Camera-type eye (tissue), 1 donor: ENCODE measurements around the gene TAF7. TPM values are rescaled to one million over a fixed set of nuclear protein-coding genes. Genes with fewer than 3 reads are reported as not detected.

Experiments used
- total RNA-seq: library from RNA; depleted of rRNA; stranded (reverse); fragments of >200 nt; gene quantifications from one replicate; pipeline ENCODE4 v1.2.3, GENCODE V29; 2014

Gene TAF7, protein sequence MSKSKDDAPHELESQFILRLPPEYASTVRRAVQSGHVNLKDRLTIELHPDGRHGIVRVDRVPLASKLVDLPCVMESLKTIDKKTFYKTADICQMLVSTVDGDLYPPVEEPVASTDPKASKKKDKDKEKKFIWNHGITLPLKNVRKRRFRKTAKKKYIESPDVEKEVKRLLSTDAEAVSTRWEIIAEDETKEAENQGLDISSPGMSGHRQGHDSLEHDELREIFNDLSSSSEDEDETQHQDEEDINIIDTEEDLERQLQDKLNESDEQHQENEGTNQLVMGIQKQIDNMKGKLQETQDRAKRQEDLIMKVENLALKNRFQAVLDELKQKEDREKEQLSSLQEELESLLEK
- 133 TPM for total RNA-seq

DNA sequence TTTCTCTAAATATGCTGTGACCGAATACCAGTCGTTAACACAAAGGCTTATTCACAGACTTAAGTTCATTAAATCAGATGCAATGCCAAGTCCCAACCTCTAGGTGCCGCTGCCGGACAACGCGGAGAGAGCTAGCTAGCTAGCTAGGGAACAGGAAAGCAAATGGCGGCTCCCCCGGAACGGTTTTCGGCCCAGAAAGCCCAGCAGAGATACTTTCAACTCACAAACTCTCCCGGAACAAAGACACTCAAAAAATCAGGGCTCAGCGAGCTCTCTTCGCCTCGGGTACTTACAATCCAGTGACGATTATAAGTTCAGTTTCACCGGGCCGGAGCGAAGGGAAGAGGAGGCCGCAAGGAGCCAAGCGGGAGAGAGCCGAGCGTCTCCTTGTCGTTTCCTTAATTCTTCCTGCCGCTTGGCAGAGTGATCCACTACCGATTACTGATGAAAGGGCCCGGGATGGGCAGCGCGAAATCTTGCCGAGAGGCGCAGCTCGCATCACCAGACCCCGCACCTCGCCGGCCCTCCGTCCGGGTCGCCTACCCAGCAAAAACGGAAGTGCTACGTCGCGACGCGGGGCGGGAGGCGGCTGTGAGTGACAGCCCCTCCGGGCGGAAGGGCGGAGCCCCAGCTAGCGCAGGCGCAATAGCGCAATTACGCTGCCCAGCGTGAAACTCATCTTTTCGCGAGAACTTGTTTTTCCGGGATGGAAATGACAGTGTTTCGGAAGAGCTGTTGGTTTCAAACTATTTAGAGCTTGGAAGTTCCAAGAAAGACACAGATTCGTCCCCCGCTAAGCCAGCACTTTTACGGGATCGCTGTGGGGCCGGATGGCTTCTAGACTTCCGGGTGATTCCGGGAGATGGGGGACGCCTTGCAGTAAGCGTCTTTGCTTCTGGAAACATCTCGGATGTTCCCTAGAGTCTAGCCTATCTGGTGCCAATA, at the start of gene TAF7:
TSS of gene TAF7 (minus strand) at position 560 of the 945 bp plus-strand sequence. CDS start 740 bp downstream, outside the sequence.

DNA sequence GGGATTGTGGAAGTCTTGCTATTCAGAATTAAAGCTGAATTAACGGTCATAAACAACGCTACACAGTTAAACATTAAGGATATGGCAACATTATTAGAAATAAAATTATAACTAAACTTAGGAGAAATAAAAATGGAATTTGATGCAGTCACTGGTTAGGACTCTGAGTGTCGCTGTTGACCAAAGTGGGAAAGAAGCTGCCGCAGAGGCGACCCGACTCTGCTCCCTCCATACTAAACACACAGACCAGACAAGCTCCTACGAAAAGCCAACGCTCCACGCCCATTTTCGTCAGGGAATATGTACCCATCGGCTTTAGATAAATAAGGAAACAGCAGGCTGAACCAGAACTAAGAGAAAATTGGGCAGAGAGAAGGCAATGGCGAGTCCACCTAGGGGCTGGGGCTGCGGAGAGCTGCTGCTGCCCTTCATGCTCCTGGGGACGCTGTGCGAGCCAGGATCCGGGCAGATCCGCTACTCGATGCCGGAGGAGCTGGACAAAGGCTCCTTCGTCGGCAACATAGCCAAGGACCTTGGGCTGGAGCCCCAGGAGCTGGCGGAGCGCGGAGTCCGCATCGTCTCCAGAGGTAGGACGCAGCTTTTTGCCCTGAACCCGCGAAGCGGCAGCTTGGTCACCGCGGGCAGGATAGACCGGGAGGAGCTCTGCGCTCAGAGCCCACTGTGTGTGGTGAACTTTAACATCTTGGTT, 43.5 kb upstream of the TAF7 start, which contains the start of gene PCDHGA5:
TSS of gene PCDHGA5 (plus strand) at position 211 of the 709 bp plus-strand sequence. CDS start at position 380, 169 bp downstream.

DNA sequence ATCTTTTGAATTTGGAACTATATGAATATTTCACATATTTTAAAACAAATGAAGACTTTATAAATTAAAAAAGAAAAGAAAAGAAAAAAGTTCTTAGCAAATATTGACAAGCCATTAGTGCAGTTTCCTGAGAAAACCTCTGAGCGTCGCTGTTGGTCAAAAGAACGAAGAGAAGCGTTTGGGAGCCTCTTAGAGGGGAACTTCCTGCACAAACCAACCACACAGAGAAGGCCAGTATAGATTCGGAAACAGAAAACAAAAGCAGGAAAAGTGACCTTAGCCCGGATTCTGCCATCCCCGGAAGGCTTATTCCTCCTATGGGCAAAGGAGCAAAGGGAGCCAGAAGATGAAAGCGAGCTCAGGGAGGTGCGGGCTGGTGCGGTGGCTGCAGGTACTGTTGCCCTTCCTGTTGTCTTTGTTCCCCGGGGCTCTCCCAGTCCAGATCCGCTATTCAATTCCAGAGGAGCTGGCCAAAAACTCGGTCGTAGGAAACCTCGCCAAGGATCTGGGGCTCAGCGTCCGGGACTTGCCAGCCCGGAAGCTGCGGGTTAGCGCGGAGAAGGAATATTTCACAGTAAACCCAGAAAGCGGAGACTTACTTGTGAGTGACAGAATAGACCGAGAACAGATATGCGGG, 39.3 kb upstream of the TAF7 start, which contains the start of gene PCDHGB2:
TSS of gene PCDHGB2 (plus strand) at position 205 of the 637 bp plus-strand sequence. CDS start at position 347, 142 bp downstream.

DNA sequence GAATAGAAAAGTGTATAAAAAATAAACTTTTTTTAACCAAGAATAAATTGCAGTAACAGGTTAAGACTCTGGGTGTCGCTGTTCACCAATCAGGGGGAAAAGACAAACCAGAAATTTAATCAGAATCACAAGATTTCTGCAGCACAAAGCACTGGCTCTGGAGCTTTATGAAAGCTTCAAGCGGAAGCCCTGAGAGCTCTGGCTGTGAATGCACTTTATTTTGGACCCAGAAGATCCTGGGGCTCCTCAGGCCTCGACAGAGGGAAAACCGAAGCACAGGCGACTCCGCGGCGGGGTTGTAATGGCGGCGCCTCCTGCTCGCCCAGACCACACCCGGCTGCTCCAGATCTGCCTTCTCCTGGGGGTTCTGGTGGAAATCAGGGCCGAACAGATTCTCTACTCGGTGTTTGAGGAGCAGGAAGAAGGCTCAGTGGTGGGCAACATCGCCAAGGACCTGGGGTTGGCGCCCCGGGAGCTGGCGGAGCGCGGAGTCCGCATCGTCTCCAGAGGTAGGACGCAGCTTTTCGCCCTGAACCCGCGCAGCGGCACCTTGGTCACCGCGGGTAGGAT, 34.4 kb upstream of the TAF7 start, which contains the start of gene PCDHGA4:
TSS of gene PCDHGA4 (plus strand) at position 122 of the 570 bp plus-strand sequence. CDS start at position 209, 87 bp downstream.

DNA sequence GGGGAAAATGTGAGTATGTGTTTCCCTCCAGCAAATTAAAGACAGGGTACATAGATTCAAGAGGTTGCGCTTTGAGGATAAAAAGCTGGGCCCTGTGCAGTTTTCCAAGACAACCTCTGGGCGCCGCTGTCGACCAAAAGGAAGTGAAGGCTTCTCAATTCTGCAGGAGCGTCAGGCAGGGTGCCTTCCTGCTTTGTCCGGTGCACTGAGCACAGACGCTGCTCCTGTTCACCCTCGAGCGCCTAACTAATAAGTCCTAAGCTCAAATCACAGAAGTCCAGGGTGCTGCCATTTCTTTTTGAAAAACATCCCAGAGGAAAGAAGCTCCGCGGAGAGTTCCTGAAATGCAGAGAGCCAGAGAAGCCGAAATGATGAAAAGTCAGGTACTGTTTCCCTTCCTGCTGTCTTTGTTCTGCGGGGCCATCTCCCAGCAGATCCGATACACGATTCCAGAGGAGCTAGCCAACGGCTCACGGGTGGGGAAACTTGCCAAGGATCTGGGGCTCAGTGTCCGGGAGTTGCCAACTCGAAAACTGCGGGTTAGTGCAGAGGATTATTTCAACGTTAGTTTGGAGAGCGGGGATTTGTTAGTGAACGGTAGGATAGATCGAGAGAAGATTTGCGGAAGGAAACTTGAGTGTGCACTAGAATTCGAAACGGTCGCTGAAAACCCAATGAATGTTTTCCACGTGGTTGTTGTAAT, 29.5 kb upstream of the TAF7 start, which contains the start of gene PCDHGB1:
TSS of gene PCDHGB1 (plus strand) at position 183 of the 703 bp plus-strand sequence. CDS start at position 345, 162 bp downstream.

DNA sequence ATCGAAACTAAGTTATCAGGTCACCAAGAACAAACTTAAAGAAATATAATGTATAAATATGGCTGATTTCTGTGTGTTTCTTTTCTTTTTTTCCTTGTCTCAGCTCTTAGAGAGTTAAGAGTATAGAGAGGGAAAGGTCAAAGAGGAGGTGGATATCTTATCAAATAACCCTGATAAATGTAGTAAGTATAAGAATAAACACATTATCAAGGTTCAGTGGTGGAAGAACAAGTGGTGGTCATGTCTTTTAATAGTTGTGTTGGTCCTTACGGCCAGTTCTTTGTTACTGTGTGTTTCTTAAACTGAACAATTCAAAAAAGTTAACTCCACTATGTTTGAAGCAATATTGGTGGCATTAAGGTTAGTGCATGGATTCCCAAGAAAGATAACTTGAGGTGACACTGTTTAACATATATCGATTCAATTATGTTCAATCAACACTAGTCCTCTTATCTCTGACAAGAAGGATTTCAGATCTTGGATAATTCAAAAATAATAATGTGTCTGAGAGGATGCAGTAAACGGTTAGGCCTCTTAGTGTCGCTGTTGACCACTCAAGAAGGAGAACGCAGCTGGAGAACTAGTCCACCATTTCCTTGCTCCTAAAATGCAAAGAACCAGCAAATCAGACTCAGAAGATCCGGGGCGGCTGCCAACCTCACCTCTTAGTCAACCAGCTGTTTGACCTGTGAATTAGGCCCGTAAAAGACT, 22.8 kb upstream of the TAF7 start, which contains the start of gene PCDHGA3:
TSS of gene PCDHGA3 (plus strand) at position 588 of the 711 bp plus-strand sequence. CDS start 205 bp downstream, outside the sequence.

DNA sequence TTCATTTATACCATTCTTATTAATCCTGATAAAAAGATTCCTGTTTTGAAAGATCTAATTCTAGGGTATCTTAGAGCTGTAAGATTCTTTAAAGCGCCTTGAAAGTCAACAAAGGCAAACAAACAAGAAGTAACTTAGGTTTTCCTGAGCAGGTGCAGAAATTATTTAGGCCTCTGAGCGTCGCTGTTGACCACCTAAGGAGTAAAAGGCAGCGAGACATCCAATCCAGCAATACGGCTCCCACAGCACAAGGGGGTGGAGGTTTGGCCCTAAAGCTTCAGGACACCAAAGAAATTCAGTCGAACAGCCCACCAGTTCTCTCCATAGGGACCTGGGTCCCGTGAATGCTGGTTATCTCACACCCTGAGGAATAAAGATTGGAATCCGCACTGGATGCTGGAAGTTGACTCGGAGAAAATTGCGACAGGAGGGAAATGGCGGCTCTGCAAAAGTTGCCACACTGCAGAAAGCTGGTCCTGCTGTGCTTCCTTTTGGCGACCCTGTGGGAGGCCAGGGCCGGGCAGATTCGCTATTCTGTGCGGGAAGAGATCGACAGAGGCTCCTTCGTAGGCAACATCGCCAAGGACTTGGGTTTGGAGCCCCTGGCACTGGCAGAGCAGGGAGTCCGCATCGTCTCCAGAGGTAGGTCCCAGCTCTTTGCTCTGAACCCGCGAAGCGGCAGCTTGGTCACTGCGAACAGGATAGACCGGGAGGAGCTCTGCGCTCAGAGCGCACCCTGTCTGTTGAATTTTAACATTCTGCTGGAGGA, 18.1 kb upstream of the TAF7 start, which contains the start of gene PCDHGA2:
TSS of gene PCDHGA2 (plus strand) at position 223 of the 769 bp plus-strand sequence.

DNA sequence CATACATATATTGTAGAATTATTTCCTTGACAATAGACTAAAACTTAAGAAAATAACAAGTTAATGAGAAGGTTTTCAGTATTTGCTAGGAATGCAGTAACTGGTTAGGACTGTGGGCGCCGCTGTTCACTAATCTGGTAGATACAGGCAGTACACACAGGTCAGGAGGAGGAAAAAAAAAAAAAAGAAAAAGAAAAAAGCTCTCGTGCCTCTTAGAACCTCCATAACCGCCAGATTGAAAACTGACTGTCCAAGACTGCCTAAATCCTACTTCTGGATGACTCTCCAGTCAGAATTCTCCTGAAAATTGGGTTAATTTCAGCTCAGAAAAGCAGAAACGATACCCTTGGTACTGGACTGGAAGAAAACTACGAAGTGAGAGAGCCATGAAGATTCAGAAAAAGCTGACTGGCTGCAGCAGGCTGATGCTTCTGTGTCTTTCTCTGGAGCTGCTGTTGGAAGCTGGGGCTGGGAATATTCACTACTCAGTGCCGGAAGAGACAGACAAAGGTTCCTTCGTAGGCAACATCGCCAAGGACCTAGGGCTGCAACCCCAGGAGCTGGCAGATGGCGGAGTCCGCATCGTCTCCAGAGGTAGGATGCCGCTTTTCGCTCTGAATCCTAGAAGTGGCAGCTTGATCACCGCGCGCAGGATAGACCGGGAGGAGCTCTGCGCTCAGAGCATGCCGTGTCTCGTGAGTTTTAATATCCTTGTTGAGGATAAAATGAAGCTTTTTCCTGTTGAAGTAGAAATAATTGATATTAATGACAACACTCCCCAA, 9.9 kb upstream of the TAF7 start, which contains the start of gene PCDHGA1:
TSS of gene PCDHGA1 (plus strand) at position 216 of the 782 bp plus-strand sequence.

DNA sequence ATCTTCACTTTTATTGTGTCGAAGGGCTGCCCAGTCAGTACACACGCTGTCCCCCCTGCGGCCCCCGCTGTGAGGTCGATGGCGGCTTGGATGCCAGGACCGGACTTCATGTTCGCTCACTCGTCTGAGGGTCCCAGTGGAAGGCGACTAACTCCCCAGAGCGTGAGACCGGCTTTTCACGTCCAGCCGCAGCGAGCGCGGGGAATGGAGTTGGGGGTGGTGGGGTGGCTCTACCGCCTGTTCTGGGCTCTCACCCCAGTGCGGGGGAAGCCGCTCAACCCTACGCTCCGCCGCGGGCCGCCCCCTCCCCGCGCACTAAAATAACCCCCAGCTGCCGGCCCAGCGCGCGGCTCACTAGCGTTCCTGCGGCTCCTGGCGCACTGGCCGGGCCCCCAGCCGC, 16.8 kb downstream of the TAF7 start, which contains the start of gene SLC25A2:
TSS of gene SLC25A2 (minus strand) at position 294 of the 400 bp plus-strand sequence. CDS start at position 110, 184 bp downstream.

Other genes with a start within 250 kb of the TAF7 start
- 8.3 TPM for gene PCDHB2, start 226.2 kb downstream of the TAF7 start, total RNA-seq
- gene PCDHB3, start 220.3 kb downstream of the TAF7 start, total RNA-seq: 10.6 TPM
- 4.5 TPM for gene PCDHB4, start 199.0 kb downstream of the TAF7 start, total RNA-seq
- 8.4 TPM for gene PCDHB5, start 185.6 kb downstream of the TAF7 start, total RNA-seq
- gene PCDHB6, start 170.7 kb downstream of the TAF7 start, total RNA-seq: 2.0 TPM
- 7.9 TPM for gene PCDHB7, start 148.1 kb downstream of the TAF7 start, total RNA-seq
- 3.4 TPM for gene PCDHB8, start 143.0 kb downstream of the TAF7 start, total RNA-seq
- gene PCDHB16, start 138.4 kb downstream of the TAF7 start, total RNA-seq: 9.2 TPM
- 5.9 TPM for gene PCDHB9, start 133.6 kb downstream of the TAF7 start, total RNA-seq
- gene PCDHB10, start 128.4 kb downstream of the TAF7 start, total RNA-seq: 12.9 TPM
- 9.5 TPM for gene PCDHB11, start 121.2 kb downstream of the TAF7 start, total RNA-seq
- 15.0 TPM for gene PCDHB12, start 112.1 kb downstream of the TAF7 start, total RNA-seq
- 11.2 TPM for gene PCDHB13, start 106.9 kb downstream of the TAF7 start, total RNA-seq
- 13.5 TPM for gene PCDHB14, start 97.4 kb downstream of the TAF7 start, total RNA-seq
- gene PCDHB15, start 75.4 kb downstream of the TAF7 start, total RNA-seq: 14.5 TPM
- not detected for gene SLC25A2, start 16.7 kb downstream of the TAF7 start, total RNA-seq
- 1.8 TPM for gene PCDHGA1, start 9.7 kb upstream of the TAF7 start, total RNA-seq
- 15.8 TPM for gene PCDHGA2, start 18.0 kb upstream of the TAF7 start, total RNA-seq
- 7.5 TPM for gene PCDHGA3, start 23.0 kb upstream of the TAF7 start, total RNA-seq
- gene PCDHGB1, start 29.3 kb upstream of the TAF7 start, total RNA-seq: 10.9 TPM
- gene PCDHGA4, start 34.2 kb upstream of the TAF7 start, total RNA-seq: 11.1 TPM
- 14.6 TPM for gene PCDHGB2, start 39.2 kb upstream of the TAF7 start, total RNA-seq
- 10.6 TPM for gene PCDHGA5, start 43.4 kb upstream of the TAF7 start, total RNA-seq
- gene PCDHGB3, start 49.5 kb upstream of the TAF7 start, total RNA-seq: 14.2 TPM
- 13.2 TPM for gene PCDHGA6, start 53.1 kb upstream of the TAF7 start, total RNA-seq
- 11.2 TPM for gene PCDHGA7, start 62.0 kb upstream of the TAF7 start, total RNA-seq
- gene PCDHGB4, start 66.9 kb upstream of the TAF7 start, total RNA-seq: 20.7 TPM
- 10.1 TPM for gene PCDHGA8, start 71.8 kb upstream of the TAF7 start, total RNA-seq
- gene PCDHGB5, start 77.2 kb upstream of the TAF7 start, total RNA-seq: 23.4 TPM
- 21.7 TPM for gene PCDHGA9, start 82.0 kb upstream of the TAF7 start, total RNA-seq
- 15.1 TPM for gene PCDHGB6, start 87.2 kb upstream of the TAF7 start, total RNA-seq
- 15.6 TPM for gene PCDHGA10, start 92.2 kb upstream of the TAF7 start, total RNA-seq
- 26.6 TPM for gene PCDHGB7, start 96.9 kb upstream of the TAF7 start, total RNA-seq
- 19.0 TPM for gene PCDHGA11, start 100.3 kb upstream of the TAF7 start, total RNA-seq
- gene PCDHGA12, start 109.7 kb upstream of the TAF7 start, total RNA-seq: 12.6 TPM
- gene PCDHGC3, start 155.2 kb upstream of the TAF7 start, total RNA-seq: 79.3 TPM
- 25.1 TPM for gene PCDHGC4, start 164.2 kb upstream of the TAF7 start, total RNA-seq
- gene PCDHGC5, start 168.3 kb upstream of the TAF7 start, total RNA-seq: 6.6 TPM